SK-N-MC (cell line): ENCODE measurements around the gene GPATCH11.

ENCODE experiments used
- EZH2 ChIP-seq: fragments of 200-600 bp; sonication (generic); IDR thresholded peaks from one replicate; pipeline ENCODE4 v1.6.1; 2017; ENCODE audit warnings: antibody characterized with exemption
- FOXP2 ChIP-seq: optimal IDR thresholded peaks from 2 replicates; pipeline ENCODE3; 2011; ENCODE audit warnings: mild to moderate bottlenecking, moderate library complexity; ENCODE audit not compliant: insufficient read depth; ENCODE audit errors: extremely low read length, control extremely low read depth
- POLR2AphosphoS5 ChIP-seq: IDR thresholded peaks from 2 replicates; pipeline ENCODE4 v1.6.1; 2012; ENCODE audit warnings: mild to moderate bottlenecking, low read depth, low read length, borderline replicate concordance

- TF ChIP-seq EZH2, result no peak
- TF ChIP-seq FOXP2, result no peak
- no peak for TF ChIP-seq POLR2AphosphoS5
Observed at GRCh38 chr2:37110306-37111212, 26.2 kb downstream of the GPATCH11 start.
